ENCODE measurements around the gene MACROD2. TPM values are rescaled to one million over a fixed set of nuclear protein-coding genes. Genes with fewer than 3 reads are reported as not detected.

Gene MACROD2
- polyA plus RNA-seq, 1 donor, result 3.9 TPM

- no peak for DNase-seq
Observed at GRCh38 chr20:14470977-14471661, 475.8 kb downstream of the MACROD2 start.

- no peak for DNase-seq
Observed at GRCh38 chr20:14477125-14477524, 481.8 kb downstream of the MACROD2 start.

GRCh38 chr20:14478126-14478525 lies 482.8 kb downstream of the MACROD2 start:
- DNase-seq, result no peak

GRCh38 chr20:14481863-14482262 lies 486.5 kb downstream of the MACROD2 start:
- DNase-seq, result no peak

- DNase-seq, result no peak
Observed at GRCh38 chr20:14488212-14488611, 492.9 kb downstream of the MACROD2 start.

- DNase-seq, result no peak
Observed at GRCh38 chr20:14488756-14489479, 493.6 kb downstream of the MACROD2 start.

GRCh38 chr20:14489544-14489943 lies 494.2 kb downstream of the MACROD2 start:
- DNase-seq, result no peak

GRCh38 chr20:14491436-14491835 lies 496.1 kb downstream of the MACROD2 start:
- no peak for DNase-seq

- DNase-seq, result no peak
Observed at GRCh38 chr20:14493408-14493807, 498.1 kb downstream of the MACROD2 start.

- no peak for DNase-seq
Observed at GRCh38 chr20:14494355-14494754, 499.0 kb downstream of the MACROD2 start.

GRCh38 chr20:14495066-14495465 lies 499.8 kb downstream of the MACROD2 start:
- no peak for DNase-seq

- no peak for DNase-seq
Observed at GRCh38 chr20:14497004-14497403, 501.7 kb downstream of the MACROD2 start.

GRCh38 chr20:14498772-14499171 lies 503.5 kb downstream of the MACROD2 start:
- peak; percentile 27 for DNase-seq

- DNase-seq, result no peak
Observed at GRCh38 chr20:14505476-14505875, 510.2 kb downstream of the MACROD2 start.

- DNase-seq, result no peak
Observed at GRCh38 chr20:14507711-14508110, 512.4 kb downstream of the MACROD2 start.

GRCh38 chr20:14510341-14510740 lies 515.0 kb downstream of the MACROD2 start:
- DNase-seq, result no peak

GRCh38 chr20:14512839-14513238 lies 517.5 kb downstream of the MACROD2 start:
- DNase-seq, result no peak

GRCh38 chr20:14518648-14519047 lies 523.3 kb downstream of the MACROD2 start:
- DNase-seq, result no peak

- no peak for DNase-seq
Observed at GRCh38 chr20:14521016-14521415, 525.7 kb downstream of the MACROD2 start.

- no peak for DNase-seq
Observed at GRCh38 chr20:14521436-14521835, 526.1 kb downstream of the MACROD2 start.

GRCh38 chr20:14522595-14522994 lies 527.3 kb downstream of the MACROD2 start:
- no peak for DNase-seq

- no peak for DNase-seq
Observed at GRCh38 chr20:14523090-14523489, 527.8 kb downstream of the MACROD2 start.

- no peak for DNase-seq
Observed at GRCh38 chr20:14525426-14525825, 530.1 kb downstream of the MACROD2 start.

GRCh38 chr20:14526891-14527290 lies 531.6 kb downstream of the MACROD2 start:
- DNase-seq, result no peak
